Measurements from ENCODE around the gene COMMD1. TPM values are rescaled to one million over a fixed set of nuclear protein-coding genes. Genes with fewer than 3 reads are reported as not detected.

COMMD1 gene
- total and polyA plus RNA-seq, 2 donors (not counting 3 experiments of a cell fraction or from before 2014, with no cell fraction given) = 39.5 to 57.1 TPM

DNA sequence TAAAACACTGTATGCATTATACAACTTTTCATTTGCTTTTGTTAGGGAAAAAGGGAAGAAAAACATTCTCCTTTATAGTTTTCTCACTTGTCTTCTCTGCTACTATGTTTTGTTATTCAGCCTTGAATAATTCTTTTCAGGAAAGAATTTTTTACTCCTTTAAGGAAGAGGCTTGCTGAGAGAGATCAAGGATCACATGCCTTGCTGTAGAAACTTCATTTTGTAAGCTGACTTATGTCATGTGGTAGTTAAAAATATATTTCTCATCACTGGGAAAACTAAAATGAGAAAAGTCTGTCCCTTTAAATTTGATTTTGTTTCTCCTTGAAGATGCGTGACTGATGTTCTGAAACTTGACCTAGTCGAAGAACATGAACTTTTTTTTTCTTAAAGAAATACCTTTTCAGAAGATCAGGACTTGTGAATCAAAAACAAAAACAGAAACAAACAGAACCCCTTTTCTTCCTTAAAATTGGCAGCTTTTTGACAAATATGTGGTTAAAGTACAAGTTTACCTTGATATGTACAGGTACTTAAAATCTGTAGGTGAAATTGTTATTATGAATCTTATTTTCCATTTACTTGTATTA lies 145.1 kb downstream of the COMMD1 start:
- H4K20me1 ChIP-seq (replicated peaks; ENCODE audit: control insufficient read depth, extremely low read depth, insufficient read depth, low read length) = no peaks in the 10 kb centered on the region
- no peaks in the 10 kb centered on the region for H3K36me3 ChIP-seq (ENCODE audit: control insufficient read depth in 2 of 2, extremely low read depth in 1 of 2, insufficient read depth in 2 of 2, low read length in 2 of 2)
- no peak overlapping the region for H3K27ac ChIP-seq (ENCODE audit: insufficient read depth, low read depth, low read length)
- intact Hi-C loops (cut with micrococcal nuclease) = no loop called here
- no peak overlapping the region for H3K4me3 ChIP-seq (replicated peaks in 1 of 3; ENCODE audit: insufficient read depth in 1 of 3, low read depth in 1 of 3, low read length in 3 of 3)
- TF ChIP-seq GATA2 (IDR thresholded peaks at IDR 0.05; ENCODE audit: insufficient read depth, insufficient read length, low read depth, low read length) (no peak), MYC (IDR thresholded peaks at IDR 0.05; ENCODE audit: low read depth, low read length) (no peak), JUN (IDR thresholded peaks at IDR 0.05; ENCODE audit: borderline replicate concordance, insufficient read depth, insufficient read length, low read depth) (no peak), POLR2A (IDR thresholded peaks at IDR 0.05; ENCODE audit: low read depth, low read length) (no peak), FOS (IDR thresholded peaks at IDR 0.05; ENCODE audit: borderline replicate concordance, insufficient read depth, low read length) (no peak), POLR2AphosphoS5 (IDR thresholded peaks at IDR 0.05; ENCODE audit: insufficient read depth, low read depth, low read length) (no peak)
- TF ChIP-seq, protein P1, sequence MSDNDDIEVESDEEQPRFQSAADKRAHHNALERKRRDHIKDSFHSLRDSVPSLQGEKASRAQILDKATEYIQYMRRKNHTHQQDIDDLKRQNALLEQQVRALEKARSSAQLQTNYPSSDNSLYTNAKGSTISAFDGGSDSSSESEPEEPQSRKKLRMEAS (IDR thresholded peaks at IDR 0.05; ENCODE audit: insufficient read depth, insufficient read length) = no peak
- TF ChIP-seq, protein P2, sequence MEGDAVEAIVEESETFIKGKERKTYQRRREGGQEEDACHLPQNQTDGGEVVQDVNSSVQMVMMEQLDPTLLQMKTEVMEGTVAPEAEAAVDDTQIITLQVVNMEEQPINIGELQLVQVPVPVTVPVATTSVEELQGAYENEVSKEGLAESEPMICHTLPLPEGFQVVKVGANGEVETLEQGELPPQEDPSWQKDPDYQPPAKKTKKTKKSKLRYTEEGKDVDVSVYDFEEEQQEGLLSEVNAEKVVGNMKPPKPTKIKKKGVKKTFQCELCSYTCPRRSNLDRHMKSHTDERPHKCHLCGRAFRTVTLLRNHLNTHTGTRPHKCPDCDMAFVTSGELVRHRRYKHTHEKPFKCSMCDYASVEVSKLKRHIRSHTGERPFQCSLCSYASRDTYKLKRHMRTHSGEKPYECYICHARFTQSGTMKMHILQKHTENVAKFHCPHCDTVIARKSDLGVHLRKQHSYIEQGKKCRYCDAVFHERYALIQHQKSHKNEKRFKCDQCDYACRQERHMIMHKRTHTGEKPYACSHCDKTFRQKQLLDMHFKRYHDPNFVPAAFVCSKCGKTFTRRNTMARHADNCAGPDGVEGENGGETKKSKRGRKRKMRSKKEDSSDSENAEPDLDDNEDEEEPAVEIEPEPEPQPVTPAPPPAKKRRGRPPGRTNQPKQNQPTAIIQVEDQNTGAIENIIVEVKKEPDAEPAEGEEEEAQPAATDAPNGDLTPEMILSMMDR (IDR thresholded peaks at IDR 0.05; ENCODE audit: extremely low read depth in 1 of 2, insufficient read depth in 1 of 2, low read depth in 1 of 2, low read length in 2 of 2) = no peak
- no peaks in the 10 kb centered on the region for H3K79me2 ChIP-seq (ENCODE audit: control insufficient read depth, insufficient read depth, low read length)
- no peak overlapping the region for H2AFZ ChIP-seq (ENCODE audit: low read depth, low read length)
- dilution Hi-C loops (cut with MboI; ENCODE audit: extremely low pct_ligation_motif_present, low sequenced_read_pairs) = no loop called here
- H3K4me1 ChIP-seq (ENCODE audit: control insufficient read depth, extremely low read depth, insufficient read depth, low read length) = no peaks in the 10 kb centered on the region
- DNase-seq (ENCODE audit: low read depth, low spot score) (no peak), FAIRE-seq (no peak)
- H3K27me3 ChIP-seq (ENCODE audit: control insufficient read depth in 2 of 2, insufficient read depth in 2 of 2, low read length in 2 of 2) = no peaks in the 10 kb centered on the region
- POLR2A ChIA-PET = no interaction called here
- no TSS peak for BruUV-seq (replicated peaks)
- H3K9me3 ChIP-seq (replicated peaks; ENCODE audit: control insufficient read depth, insufficient read depth, low read length) = no peaks in the 10 kb centered on the region
- CTCF ChIA-PET = interaction anchor here (0.5 to 3.3 kb wide), 3 partner anchors 9 to 749 kb away, joined by 3 to 12 read pairs (median 4); no protein-coding TSS in a partner anchor
- no peak overlapping the region for H3K4me2 ChIP-seq (ENCODE audit: insufficient read depth, low read length)
- H3K9ac ChIP-seq (replicated peaks; ENCODE audit: extremely low read depth, insufficient read depth, low read length) = no peak overlapping the region
- H3K9me1 ChIP-seq (replicated peaks; ENCODE audit: control insufficient read depth, extremely low read depth, insufficient read depth, low read length) = no peaks in the 10 kb centered on the region
